Myocyte (in vitro differentiated cells): Measurements from ENCODE around the gene TRIP13. TPM values are rescaled to one million over a fixed set of nuclear protein-coding genes. Genes with fewer than 3 reads are reported as not detected.
"Not testable (repeated sequence)": the region's sequence is repeated elsewhere in the genome, so short reads cannot be mapped to it uniquely, and the experiment has no call there.

Experiments used
- DNase-seq: peaks from one replicate; pipeline ENCODE4 v3.0.0-alpha.2; 2012; ENCODE audit warnings: low read depth
- total RNA-seq: library from RNA; depleted of rRNA; stranded (reverse); fragments of >200 nt; gene quantifications from 2 replicates; pipeline ENCODE4 v1.2.3, GENCODE V29; 2014

Gene TRIP13
- total RNA-seq, 1 donor from 2014 or later: 3.5 TPM

DNA sequence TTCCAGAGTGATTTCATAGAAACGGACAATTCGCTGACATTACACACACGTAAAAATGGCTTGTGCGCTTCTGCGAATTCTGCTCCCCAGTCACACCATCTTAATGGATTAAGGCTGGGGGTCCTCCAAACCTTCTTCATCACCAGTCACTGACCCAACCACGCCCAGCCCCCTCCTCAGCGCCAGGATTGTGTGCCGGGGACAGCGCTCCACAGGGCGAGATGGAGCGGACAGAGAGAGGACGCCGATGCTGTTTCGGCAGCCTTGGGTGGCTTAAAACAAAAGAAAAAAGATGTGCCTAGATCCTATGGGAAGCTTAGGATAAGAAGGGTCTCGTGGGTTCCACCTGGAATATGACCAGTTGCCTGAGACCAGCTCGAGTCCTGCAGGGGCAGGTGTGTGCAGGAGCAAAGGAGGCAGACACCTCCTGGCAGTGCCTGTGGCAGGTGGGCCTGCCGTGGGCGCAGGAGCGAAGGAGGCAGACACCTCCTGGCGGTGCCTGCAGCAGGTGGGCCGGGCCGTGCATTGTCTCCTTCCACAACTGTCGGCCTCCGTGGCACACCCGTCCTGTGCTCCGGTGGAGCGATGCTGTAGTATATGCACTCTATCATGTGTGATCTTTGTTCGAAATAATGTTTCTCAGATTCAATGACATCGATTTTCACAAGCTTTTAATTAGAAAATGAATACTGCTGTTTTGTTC lies 20.9 kb upstream of the TRIP13 start:
- no peak for DNase-seq

DNA sequence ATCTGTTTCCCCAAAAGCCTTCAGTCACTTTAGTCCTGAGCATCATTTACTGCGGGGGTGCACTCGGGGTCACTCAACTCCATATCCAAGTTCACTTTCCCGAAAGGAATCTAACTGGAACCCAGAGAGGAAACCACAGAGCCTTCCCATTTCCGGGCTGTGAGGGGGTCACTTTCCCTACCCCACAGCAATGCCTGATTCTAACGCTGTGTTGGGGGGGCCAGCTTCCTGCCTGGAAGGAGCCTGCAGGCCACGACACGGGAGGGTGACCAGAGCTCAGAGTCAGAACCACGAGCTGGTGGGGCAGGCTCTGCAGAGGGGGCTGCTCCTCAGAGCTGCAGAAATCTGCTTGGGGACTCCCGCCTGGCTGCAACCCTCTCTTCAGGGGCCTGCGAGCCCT lies 20.4 kb upstream of the TRIP13 start:
- DNase-seq: no peak

DNA sequence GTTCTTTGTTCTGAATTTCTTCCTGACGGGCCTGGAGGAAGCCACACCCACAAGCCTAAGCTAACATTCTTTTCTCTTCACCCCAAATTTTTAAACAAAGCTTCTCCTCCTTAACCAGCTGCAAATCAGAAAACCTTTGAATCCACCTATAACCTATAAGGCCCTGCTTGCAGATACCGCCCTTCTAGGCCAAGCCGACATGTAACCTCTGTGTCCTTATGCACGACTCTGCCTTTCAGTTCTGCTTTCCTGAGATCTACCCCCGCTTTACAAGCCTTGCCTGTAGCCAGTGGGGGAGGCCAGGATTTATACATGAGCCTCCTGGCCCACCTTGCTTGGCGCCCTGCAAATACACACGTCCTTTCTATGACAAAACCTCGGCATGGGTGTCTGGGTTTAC lies 19.4 kb upstream of the TRIP13 start:
- DNase-seq: no peak

DNA sequence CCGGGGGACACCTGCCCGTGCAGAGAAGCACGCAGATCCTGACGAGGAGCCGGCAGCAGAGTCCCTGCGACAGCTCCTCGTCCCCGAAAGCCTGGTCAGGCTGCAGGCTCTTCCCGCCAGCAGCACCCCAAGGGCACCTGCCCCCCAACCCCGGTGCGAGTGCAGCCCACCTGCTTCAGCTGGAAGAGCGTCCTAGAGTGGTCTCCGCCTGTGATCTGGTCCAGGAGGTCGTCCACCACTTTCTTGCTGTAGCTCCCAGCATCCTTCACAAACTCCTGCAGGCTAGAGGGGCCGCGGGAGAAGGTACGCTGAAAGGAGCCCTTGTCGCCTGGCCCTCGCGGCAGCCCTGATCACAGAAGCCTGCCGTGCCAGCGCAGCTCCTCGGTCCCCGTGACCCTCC lies 16.8 kb upstream of the TRIP13 start:
- no peak for DNase-seq

DNA sequence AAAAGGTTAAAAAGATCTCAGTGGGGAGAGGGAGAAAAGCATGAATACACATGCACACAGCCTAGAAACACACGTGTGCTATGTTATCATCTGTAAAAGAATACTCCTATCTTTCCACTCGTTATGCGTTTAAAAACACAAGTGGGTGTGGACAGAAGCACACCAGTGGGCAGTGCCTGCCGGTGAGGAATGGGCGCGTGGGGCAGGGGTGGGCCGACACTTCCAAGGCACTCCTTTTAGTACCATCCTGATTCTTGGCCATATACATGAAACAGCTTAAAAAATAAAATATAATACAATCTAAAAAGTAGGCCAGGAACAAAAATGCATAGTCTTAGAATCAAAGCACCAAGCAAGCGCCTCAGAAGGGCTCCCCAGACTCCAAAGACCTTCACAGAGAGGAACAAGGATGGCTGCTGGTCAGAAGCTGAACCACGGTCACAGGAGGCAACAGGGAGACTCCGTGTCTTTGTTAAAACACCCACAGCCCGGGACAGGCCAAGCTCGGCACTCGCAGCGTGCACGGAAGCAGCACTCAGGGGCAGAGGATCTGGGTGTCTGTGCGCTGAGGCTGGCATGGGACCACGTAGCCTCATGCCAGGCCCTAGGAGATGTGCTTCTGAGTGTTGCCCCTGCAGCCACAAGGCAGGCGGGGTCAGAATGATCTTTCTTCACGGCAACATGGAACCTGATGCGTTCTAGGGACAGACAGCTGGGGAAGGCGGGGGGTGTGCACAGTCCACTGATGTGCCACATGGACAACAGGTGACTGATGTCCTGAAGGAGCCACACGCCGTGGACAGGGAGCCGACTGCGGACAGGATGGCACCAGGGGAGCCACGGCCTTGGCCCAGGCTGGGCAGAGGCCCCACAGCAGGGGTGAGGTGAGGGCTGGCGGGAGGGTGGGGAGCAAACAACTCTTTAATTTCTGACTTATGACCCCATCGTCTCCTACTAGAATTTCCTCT lies 16.0 kb upstream of the TRIP13 start:
- no peak for DNase-seq

DNA sequence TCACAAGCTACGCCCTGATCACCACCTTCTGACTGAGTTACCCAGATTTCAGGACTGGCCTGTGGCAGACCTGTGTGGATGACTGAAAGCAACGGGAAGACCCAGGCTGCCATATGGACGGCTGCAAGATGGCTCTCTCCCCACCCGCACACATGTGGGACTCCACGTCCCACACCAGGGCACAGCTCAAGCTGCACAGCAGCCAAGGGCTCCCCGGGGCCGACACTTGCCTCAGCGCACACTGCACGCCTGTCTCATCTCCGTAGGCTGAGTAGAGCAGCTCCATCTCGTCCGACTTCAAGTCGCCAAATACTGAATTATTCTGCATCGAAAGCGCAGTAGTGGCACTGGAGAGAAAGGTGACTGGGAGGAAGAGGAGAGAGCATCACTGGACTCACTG lies 14.6 kb upstream of the TRIP13 start:
- DNase-seq: no peak

DNA sequence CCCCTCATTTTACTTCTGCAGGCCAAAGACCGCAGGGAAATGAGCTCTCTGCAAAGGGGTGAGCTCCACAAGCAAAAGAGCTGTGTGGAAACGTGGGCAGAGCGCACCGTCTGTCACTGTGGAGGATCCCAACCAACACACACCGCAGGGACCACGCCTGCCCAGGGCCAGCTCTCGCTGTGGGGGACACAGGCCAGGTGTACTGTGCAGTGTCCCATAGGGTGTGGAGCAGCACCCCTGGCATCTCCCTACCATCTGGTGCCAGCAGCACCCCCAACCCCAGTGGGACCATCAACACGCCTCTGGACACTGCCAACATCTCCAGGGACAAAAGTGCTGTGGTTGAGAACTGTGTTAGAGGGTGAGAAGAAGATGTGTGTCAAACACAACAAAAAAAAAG lies 14.0 kb upstream of the TRIP13 start:
- DNase-seq: not testable (repeated sequence)

DNA sequence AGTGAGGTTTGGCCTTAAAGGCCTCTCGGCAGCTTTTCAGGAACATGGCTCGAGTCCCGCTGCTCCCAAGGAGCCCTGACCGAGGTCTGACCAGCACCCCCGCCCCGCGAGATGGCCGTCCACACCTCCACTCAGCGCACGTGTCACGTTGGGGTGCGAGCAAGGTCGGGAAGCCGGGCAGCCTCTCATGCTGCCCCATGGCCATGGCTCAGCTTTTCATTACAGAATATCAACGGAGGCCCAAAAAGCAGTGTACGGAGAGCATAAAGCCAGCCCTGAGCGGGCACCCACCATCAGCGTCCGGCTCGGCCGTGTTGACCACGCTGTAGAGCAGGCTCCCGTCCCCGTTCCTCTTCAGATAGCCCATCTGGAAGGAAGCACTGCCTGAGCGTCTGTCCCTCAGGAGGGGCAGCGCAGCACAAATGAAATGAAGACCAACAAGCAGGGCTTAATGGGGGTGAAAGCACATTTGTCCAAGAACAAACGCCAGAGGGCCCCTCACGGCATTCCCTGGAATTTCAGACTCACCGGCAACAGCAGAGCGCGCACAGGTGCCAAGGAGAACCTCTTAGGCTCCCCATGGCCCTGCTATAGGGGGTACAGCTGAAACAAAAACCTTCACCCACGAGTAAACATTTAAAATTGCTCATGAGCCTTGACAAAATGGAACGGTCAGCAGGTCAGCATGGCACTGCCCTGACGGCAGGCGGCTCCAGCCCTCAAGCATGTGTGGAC lies 11.7 kb upstream of the TRIP13 start:
- no peak for DNase-seq

DNA sequence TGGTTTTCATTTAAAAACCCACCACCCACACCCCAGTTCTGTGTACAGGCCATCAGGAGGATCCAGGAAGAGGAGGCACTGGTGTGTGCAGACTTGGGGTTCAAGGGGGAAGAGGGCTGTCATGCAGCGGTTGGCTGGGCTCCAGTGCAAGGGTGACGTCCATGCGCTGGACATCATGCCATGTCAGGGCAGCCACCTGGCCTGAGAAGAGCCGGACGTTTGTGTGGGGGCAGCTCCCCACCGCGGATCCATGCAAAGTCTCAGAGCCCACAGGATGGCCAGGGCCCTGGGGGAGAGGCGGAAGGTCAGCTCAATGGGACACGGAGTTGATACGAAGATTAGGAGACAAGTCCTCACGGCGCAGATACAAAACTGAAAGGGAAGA lies 11.1 kb upstream of the TRIP13 start:
- no peak for DNase-seq

DNA sequence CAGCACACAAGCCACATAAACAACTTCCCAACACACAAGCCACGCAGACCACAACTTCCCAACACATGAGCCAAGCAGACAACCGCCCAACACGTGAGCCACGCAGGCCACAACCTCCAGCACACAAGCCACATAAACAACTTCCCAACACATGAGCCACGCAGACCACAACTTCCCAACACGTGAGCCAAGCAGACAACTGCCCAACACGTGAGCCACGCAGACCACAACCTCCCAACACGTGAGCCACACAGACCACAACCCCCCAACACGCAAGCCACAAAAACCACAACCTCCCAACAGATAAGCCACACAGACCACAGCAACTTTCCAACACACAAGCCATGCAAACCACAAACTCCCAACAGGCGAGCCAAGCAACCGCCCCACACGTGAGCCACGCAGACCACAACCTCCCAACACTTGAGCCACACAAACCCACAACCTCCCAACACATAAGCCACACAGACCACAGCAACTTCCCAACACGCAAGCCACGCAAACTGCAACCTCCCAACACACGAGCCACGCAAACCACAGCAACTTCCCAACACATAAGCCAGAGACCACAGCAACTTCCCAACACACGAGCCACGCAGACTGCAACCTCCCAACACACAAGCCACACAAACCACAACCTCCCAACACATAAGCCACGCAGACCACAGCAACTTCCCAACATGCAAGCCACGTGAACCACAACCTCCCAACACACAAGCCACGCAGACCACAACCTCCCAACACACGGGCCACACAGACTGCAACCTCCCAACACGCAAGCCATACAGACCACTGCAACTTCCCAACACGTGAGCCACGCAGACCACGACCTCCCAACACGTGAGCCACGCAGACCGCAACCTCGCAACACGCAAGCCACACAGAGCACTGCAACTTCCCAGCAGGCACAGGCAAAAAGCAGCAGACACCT lies 10.2 kb upstream of the TRIP13 start:
- no peak for DNase-seq

DNA sequence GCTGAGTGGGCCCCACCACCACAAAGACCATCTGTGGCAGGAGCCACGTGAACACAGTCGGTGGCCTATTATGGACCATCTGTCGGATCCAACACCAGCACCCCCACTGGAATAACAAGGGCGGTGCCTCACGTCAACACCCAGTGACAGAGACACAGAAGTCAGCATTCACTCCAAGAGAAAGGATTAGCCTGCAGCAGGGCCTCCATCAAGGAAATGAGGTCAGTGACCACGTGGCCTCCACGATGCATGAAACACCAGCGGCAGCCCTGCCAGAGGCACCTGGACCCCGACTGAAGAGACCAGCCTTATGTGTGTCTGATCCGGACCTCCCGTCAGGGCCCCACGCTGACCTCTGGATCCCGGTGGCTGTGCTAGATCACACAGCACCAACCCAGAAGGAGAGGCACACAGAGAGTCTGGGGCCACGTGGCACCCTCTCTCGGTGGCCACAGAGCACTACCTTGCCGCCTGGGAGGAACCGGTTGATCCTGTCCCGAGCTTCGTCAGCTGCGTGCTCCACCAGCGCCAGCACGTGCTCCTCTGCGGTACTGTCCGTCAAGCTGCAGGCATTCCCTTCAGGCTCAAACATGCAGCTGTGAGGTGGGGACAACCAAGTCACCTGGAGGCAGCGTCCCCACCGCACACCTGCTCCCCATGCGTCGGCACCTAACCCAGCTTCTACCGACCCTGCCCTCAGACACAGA lies 9.1 kb upstream of the TRIP13 start:
- no peak for DNase-seq

DNA sequence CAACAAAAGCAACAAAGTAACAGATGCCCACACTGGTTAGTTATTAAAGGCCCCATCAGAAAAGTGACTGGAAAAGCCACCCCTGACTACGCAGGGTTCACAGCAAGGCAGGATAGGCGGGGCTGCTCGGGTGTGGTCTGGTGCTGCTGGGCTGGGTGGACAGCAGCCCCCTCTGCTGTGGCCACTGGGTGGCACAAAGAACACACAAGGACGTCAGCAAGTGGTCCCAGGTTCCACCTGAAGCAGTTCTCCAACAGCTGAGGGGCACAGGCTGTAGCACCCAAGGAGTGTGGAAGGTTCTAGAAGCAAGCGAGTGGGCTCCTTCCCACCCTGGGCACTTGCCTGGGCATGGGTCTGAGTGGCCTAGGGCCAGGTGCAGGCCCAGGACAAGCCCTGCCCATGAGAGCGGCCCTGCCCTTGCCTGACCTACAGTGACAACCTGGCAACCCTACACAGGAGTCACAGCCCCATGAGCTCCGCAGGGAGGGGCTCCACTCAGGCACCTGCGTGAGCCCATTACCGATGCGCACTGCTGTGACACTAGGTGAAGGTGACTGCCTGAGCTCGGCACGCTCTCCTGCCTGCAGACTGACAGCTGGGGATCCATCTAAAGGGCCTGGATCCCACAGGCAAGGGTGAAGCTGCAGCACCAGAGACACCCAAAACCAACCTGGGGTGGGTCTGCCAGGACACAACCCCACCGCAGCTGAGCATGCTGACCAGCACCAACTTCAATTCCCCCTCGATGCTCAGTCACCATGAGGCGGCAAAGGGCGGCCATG lies 8.1 kb upstream of the TRIP13 start:
- DNase-seq: no peak

DNA sequence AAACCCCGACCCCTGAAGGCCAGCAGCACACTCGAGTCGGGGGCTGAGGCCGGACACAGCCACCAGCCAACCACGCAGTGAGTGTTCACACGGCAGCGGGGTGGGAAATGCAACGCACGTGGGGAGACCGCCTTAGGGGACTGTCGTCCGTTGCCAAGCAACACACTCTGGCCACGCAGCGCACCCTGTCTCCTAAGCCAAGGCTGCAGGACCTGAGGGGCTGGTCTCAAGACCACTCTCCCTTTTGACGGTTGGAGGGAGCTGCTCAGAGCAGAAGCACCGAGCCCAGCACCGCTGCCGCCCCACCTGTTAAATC lies 7.6 kb upstream of the TRIP13 start:
- no peak for DNase-seq

DNA sequence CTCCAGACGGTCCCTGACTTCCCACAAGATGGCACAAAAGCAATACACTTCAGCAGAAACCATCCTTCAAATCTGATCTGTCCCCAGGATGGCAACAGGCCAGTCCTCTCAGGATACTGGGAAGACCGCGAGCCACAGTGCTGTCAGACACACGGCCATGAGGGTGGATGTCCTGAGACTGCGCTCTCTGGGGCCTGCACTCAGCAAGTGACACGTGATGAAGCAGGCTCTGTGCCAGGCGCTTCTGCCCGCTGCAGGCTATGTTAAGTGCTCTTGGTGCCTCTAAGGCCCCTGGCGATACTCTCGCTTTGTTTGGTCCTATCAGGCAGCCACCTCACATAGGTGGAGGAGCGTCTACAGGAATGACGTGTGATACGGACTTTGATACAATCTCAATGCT lies 7.2 kb upstream of the TRIP13 start:
- DNase-seq: no peak

DNA sequence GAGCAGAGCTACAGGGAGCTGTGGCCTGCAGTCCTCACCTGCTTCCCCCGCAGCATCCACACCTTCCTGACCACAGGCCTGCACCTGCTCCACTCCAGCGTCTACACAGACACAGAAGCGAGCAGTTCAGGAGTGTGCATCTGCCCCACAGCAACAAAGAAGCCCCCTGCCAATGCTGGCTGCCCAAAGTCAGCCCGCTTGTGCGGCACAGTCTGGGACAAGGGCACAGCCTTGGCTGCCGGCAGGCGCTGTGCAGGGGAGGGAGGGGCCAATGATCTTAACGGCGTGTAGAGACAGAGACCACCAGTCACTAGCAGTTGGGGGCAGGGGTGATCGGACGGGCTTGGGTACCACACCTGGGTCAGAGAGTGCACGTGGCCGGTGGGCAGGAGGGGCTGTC lies 6.6 kb upstream of the TRIP13 start:
- no peak for DNase-seq

DNA sequence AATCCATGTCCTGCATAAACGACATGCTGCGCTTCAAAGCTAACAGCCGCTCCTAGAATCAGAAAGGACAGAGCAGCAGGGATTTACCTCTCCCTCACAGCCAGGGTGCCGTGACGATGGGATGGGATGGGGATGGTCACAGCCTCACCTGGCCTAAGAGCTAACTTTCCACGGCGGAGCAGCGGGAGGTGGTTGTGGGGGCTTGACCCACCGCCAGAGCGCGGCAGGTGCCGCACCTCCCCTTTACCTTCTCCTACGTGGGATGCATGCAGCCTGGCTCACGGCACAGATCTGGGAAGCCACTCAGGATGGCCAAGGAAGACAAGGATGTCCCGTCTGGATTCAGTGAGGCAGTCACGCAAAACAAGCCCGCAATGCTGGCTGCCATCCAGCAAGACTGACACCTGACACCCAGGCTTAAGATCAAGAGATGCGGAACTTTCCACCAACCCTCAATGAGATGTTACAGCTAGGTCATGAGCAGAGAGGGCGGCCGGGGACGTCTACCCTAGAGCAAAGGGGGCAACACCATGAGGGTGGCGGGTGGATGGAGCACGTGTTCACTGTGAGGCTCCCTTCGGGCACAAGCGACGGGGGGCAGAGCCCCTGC lies 5.9 kb upstream of the TRIP13 start:
- DNase-seq: no peak

DNA sequence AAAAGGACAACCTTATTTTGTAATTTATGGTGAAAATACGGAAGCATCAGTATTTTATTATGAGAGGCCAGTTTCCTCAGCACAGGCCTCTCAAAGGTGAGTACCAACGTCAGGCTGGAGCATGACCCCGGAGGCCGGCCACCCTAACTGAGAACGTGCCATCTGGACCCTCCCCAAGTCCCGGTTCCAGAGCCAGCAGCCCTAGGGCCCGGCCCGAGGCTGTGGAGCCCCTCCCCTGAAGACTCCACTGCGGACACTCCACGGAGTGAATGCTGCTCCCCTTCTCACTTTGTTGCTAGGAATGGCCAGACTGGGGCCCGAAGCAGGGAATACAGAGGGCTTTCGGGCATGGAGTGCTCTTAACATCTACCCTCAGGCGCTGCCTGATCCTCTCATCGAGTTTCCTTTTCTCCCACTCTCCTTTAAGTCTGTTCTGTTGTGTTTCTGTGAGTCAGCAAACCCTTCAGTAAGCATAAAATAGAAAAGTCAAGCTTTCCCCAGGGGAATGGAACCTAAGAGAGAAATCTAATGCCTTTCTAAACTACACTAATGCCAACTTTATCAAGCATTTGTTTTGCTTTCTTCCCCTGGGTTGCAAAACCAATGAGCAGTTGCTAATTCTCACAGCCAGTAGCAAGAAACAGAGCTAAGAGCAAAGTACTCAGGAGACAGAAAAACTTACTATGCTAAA lies 4.6 kb upstream of the TRIP13 start:
- DNase-seq: peak; percentile 9

DNA sequence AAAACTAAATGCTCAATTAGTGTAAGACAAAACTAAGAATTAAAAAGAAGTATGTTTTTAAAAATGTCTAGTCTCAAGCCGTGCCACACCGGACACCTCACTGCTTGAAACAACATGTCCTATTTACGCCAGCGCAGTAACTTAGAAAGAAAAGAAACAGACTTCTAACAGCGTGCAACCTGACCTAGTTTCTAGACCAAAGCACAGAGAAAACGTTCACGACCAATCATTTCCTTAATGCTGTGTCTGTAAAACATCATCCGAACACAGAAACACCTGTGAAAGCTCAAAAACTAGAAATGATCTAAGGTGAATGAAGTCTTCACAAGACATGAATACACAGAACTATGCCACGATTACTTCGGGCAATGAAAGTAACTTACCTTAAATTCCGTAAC lies 4.0 kb upstream of the TRIP13 start:
- DNase-seq: no peak
